Gastrocnemius medialis (tissue), 4 donors: ENCODE results near the gene LHX3.

Experiments
- CTCF ChIP-seq, 5 experiments: fragments of 450-650 bp in 3 of 5; fragments of 200-600 bp in 2 of 5; sonication (generic) in 2 of 5; IDR thresholded peaks in 4 of 5; conservative IDR thresholded peaks in 1 of 5; 1 replicate in 4 of 5; 2 replicates in 1 of 5; pipeline ENCODE4 v1.5.1; 2016 to 2019; ENCODE audit warnings: antibody characterized with exemption in 5 of 5, mild to moderate bottlenecking in 3 of 5, moderate library complexity in 3 of 5
- POLR2A ChIP-seq, 2 donors: fragments of 450-650 bp; IDR thresholded peaks; one replicate each; pipeline ENCODE4 v1.6.1; 2017; ENCODE audit warnings: antibody characterized with exemption in 2 of 2, mild to moderate bottlenecking in 2 of 2, moderate library complexity in 2 of 2

- TF ChIP-seq CTCF (IDR thresholded peaks at IDR 0.05 in 4 of 5, conservative IDR thresholded peaks at IDR 0.05 in 1 of 5) (no peak), POLR2A (IDR thresholded peaks at IDR 0.05) (no peak)
Observed at GRCh38 chr9:136252281-136252680, 47.4 kb upstream of the LHX3 start.
